VCaP (cell line): ENCODE results near the gene AKAP13.
"Not testable (repeated sequence)": the region's sequence is repeated elsewhere in the genome, so short reads cannot be mapped to it uniquely, and the experiment has no call there.

Source experiments
- H3K27ac ChIP-seq: fragments of 450-650 bp; 2 replicates; pipeline ENCODE4 v1.5.1; 2017
- TF ChIP-seq, protein P1 (sequence below): fragments of 450-650 bp; conservative IDR thresholded peaks from 2 replicates; pipeline ENCODE4 v1.5.1; 2017; ENCODE audit warnings: mild to moderate bottlenecking, moderate library complexity

The AKAP13 gene

DNA sequence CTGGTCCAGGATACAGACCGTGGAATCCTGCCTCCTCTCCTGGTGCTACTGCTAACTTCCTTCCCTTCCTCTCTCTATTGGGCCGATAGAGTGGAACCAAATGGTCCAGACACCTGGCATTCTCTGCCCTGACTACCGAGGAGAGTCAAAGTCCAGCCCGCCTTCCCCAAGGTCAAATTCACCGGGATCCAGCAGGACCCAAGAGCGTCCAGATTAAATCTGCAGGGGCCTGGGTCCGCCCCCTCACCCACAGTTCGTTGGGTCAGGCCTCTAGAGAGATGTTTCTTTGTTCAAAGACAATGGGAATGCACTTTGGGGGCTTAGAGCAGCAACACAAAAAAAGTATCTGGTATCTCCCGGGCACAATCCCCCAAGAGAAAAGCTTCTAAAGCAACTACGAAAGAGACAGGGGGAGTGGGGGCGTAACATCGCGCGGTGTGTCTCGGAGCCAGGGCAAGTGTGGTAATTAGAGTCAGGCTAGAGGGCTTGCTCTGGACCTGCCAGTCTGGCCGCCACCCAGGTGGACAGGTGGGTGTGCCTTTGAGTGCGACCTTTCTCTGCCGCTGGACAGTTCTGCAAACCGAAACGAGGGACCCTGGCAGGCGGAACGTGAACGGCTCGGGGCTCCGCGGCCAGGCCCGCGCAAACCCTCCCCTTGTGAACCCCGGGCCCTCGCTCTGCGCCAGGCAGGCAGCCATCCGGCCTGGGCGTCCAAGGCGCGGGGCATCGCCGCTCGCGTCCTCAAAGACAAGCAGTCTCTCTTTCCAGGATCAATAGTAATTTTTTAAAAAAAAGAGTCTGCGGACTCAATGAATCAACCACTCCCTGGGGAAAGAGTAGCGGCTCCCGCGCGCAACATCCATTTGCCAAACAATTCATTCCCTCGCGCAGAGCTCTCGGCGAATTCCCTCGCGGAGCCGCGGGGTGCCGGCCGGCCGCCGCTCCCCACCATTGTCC lies 413.5 kb downstream of the AKAP13 start:
- TF ChIP-seq, protein P1, sequence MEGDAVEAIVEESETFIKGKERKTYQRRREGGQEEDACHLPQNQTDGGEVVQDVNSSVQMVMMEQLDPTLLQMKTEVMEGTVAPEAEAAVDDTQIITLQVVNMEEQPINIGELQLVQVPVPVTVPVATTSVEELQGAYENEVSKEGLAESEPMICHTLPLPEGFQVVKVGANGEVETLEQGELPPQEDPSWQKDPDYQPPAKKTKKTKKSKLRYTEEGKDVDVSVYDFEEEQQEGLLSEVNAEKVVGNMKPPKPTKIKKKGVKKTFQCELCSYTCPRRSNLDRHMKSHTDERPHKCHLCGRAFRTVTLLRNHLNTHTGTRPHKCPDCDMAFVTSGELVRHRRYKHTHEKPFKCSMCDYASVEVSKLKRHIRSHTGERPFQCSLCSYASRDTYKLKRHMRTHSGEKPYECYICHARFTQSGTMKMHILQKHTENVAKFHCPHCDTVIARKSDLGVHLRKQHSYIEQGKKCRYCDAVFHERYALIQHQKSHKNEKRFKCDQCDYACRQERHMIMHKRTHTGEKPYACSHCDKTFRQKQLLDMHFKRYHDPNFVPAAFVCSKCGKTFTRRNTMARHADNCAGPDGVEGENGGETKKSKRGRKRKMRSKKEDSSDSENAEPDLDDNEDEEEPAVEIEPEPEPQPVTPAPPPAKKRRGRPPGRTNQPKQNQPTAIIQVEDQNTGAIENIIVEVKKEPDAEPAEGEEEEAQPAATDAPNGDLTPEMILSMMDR = no peak
- H3K27ac ChIP-seq = peak overlapping the region; percentile 94

DNA sequence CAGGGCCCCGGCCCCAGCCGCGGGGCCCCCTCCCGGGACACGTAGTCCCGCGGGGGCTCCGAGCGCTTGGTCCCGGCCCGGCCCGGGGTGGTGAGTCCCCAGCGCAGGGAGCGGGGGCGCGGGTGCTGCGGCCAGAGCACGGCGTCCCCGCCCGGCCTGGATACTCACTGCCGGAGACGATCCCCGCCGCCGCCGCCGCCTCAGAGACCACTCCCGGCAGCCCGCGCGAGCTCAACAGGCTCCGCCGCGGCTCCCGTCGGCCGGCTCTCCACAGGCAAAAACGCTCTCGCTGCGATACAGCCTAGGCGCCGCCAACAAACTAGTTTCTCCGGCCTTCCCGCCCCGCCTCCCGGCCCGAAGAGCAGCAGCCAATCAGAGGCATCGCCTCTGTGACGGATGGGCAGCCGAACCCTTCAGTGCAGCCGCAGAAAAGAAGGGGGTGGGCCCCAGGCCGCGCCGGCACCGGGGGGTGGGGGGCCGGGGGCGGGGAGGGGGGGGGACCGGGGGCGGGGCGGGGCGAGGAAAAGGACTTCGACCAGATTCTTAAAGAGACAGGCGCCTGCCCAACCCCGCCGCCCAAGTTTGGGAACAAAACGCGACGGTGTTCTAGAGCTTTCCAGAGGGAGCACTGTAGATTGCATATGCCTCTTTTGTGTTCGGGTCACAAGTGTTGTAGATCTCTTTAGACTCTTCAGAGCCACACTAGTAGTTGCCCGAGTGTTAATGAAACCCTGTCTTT lies 414.4 kb downstream of the AKAP13 start, which contains the start of gene KLHL25:
Gene KLHL25, minus strand, starts transcription at position 328 of the 739 bp plus-strand sequence. CDS start 25,115 bp downstream, outside the sequence.
- TF ChIP-seq, protein P1 = no peak
- peak within 1 kb of the TSS; percentile 94 for H3K27ac ChIP-seq

- TF ChIP-seq, protein P1 = no peak
- H3K27ac ChIP-seq = peak overlapping the region; percentile 94
Observed at GRCh38 chr15:85795337-85796305, 415.2 kb downstream of the AKAP13 start.

DNA sequence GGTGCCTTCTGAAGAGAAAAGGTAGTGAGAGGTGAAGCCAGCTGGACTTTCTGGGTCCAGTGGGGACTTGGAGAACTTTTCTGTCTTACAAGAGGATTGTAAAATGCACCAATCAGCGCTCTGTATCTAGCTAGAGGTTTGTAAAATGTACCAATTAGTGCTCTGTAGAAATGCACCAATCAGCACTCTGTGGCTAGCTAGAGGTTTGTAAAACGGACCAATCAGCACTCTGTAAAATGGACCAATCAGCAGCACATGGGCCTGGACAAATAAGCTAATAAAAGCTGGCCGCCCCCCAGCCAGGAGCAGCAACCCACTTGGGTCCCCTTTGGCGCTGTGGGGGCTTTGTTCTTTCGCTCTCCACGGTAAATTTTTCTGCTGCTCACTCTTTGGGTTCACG lies 416.0 kb downstream of the AKAP13 start:
- not testable (repeated sequence) for H3K27ac ChIP-seq
